ENCODE measurements around the gene CSNK1D.
"Not testable (repeated sequence)": the region's sequence is repeated elsewhere in the genome, so short reads cannot be mapped to it uniquely, and the experiment has no call there.

The CSNK1D gene

DNA sequence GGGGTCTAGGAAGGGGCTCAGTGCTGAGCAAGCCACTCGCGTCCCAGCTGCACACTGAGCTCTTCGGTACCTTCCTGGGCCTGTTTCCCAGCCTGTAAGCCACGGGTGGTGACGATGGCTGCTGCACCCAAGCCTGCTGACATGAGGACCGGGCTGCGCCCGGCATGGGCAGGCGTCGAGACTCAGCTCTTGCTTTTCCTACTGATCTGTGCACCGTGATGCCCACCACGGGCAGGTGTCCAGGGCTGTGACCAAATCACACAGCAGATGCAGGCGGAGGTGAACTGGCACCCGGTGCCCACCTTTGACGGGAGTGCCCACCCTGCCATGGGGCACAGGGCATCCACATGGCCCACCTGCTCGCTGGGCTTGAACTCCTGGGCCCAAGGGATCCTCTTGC lies 78.7 kb downstream of the CSNK1D start:
- DNase-seq, result no peak

DNA sequence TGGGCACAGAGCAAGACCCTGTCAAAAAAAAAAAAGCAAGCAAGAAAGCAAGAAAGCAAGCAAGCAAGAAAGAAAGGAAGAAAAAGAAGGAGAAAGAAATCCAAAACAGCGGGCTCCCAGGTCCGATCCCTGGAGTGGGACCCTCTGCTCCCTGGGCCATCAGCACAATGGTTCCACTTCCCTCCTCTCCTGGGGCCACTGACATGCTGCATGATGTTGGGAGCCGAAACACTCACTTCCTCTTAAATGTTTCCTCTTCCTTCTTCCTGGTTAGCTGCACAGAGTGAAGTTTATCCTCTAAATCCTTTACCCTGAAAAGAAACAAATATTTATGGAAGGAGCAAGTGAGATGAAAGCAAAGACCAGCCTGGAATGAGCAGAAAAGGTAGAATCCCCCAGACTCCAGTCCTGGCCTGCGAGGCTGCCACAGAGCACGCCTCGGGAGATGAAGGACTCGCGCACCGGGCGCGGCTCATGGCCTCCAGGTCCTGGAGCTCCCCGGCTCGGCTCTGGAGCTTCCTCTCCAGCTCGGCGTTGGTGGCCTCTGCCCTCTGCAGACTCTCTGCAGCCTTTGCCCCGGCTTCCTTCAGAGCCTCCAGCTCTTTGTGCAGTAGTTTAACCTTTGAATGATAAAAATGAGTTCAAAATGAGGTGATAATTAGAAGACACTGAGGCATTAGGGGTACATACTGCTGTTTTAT lies 79.8 kb downstream of the CSNK1D start:
- intact Hi-C loops (cut with DNase I), result no loop called here
- DNase-seq, result peak in 1 of 42 donors; percentile 42

More for the DNA sequence above, 78.7 kb downstream of the CSNK1D start:
- intact Hi-C loops (cut with DNase I), result no loop called here

DNA sequence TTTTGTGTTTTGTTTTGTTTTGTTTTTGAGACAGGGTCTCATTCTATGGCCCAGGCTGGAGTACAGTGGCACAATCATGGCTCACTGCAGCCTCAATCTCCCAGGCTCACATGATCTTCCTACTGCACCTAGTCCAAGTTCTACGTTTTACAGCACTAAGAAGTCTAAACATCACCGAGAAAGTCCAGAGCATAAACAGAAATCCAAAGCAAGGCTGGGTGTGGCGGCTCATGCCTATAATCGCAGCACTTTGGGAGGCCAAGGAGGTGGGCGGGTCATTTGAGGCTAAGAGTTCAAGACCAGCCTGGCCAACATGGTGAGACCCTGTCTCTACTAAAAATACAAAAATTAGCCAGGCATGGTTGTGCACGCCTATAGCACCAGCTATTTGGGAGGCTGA lies 80.5 kb downstream of the CSNK1D start:
- intact Hi-C loops (cut with DNase I), result not testable (repeated sequence)

More for the DNA sequence above, 80.5 kb downstream of the CSNK1D start:
- DNase-seq, result not testable (repeated sequence)
